PC-3 (cell line): ENCODE results near the gene C4orf36.

Source experiments
- CTCF ChIP-seq: fragments of 300-600 bp; sonication (generic); conservative IDR thresholded peaks from 2 replicates; pipeline ENCODE4 v1.5.1; 2017; ENCODE audit warnings: antibody characterized with exemption, low read depth, mild to moderate bottlenecking, low read length
- EZH2 ChIP-seq: fragments of 300-600 bp; sonication (generic); IDR thresholded peaks from one replicate; pipeline ENCODE4 v1.6.1; 2017; ENCODE audit warnings: antibody characterized with exemption, mild to moderate bottlenecking, low read length; ENCODE audit not compliant: unreplicated experiment

- TF ChIP-seq CTCF (no peak), EZH2 (no peak)
Observed at GRCh38 chr4:86846921-86847320, 45.3 kb downstream of the C4orf36 start.
